Suprapubic skin (tissue), 3 donors: ENCODE measurements around the gene MYBPH.

Source experiments
- CTCF ChIP-seq, 2 donors: fragments of 200-600 bp in 1 of 2; fragments of 450-650 bp in 1 of 2; sonication (generic) in 1 of 2; IDR thresholded peaks; one replicate each; pipeline ENCODE4 v1.5.1; 2016 to 2019; ENCODE audit warnings: antibody characterized with exemption in 2 of 2, mild to moderate bottlenecking in 1 of 2, moderate library complexity in 1 of 2
- POLR2AphosphoS5 ChIP-seq, 3 donors: sonication (generic); formaldehyde crosslinking; IDR thresholded peaks; one replicate each; pipeline ENCODE4 v1.6.1; 2017; ENCODE audit warnings: antibody characterized with exemption in 3 of 3

GRCh38 chr1:203135636-203136305 lies 39.9 kb downstream of the MYBPH start:
- TF ChIP-seq CTCF (IDR thresholded peaks at IDR 0.05) (no peak), POLR2AphosphoS5 (IDR thresholded peaks at IDR 0.05) (no peak)
